AG09319 (cell line): Measurements from ENCODE around the gene USP3.
"Not testable (repeated sequence)": the region's sequence is repeated elsewhere in the genome, so short reads cannot be mapped to it uniquely, and the experiment has no call there.

Experiments
- DNase-seq: peaks from one replicate; pipeline ENCODE4 v3.0.0-alpha.2; 2010; ENCODE audit warnings: low read depth; ENCODE audit errors: extremely low read depth
- TF ChIP-seq, protein P1 (sequence below): IDR thresholded peaks from 2 replicates; pipeline ENCODE4 v1.5.1; 2011; ENCODE audit warnings: low read depth, mild to moderate bottlenecking, inconsistent platforms, low read length, moderate library complexity

USP3 gene

GRCh38 chr15:63530235-63530634 is 25.8 kb downstream of the USP3 start:
- TF ChIP-seq, protein P1, sequence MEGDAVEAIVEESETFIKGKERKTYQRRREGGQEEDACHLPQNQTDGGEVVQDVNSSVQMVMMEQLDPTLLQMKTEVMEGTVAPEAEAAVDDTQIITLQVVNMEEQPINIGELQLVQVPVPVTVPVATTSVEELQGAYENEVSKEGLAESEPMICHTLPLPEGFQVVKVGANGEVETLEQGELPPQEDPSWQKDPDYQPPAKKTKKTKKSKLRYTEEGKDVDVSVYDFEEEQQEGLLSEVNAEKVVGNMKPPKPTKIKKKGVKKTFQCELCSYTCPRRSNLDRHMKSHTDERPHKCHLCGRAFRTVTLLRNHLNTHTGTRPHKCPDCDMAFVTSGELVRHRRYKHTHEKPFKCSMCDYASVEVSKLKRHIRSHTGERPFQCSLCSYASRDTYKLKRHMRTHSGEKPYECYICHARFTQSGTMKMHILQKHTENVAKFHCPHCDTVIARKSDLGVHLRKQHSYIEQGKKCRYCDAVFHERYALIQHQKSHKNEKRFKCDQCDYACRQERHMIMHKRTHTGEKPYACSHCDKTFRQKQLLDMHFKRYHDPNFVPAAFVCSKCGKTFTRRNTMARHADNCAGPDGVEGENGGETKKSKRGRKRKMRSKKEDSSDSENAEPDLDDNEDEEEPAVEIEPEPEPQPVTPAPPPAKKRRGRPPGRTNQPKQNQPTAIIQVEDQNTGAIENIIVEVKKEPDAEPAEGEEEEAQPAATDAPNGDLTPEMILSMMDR: no peak
- DNase-seq: no peak

DNA sequence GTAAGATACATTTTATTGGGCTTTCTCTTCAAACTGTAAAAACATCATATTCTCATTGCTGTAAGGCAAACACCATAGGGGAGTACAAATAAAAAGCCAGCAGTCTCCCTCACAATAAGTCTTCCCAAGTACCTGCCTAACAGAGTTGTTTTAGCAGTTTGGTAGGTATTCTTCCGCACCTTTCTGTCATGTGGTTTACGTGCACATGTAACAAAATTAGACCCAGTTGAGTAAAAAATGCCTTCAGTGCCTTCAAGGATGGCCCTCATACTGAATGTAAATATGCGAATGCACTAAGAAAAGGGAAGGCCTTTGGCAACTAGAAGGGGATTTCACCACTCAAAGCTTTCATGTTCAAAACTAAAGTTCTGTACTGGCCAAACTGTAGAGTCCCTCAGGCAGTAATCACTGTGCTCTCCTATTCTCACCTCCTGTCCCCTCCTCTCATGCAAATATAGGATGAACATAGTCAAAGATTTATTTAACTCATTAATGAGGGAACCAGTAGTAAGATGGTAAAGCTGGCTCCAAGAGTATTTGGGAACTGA is 26.4 kb downstream of the USP3 start:
- TF ChIP-seq, protein P1: no peak
- no peak for DNase-seq

DNA sequence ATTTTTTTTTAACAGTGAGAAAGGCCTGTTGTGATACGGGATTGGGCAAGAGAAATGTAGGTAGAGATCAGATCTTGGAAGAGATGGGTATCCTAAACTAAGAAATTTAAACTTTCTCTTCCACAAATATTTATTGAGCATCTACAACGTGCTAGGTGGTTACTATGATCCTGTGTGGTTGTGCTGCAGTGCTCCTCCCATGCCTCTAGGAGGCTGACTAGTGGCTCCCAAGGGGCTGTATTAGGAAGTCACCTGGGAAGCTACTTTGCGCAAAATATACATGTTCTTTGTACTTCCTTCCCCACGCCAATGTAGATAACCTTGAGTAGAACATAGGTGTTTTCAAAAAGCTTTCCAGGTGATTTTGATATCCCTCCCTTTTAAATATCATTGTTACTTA is 27.2 kb downstream of the USP3 start:
- DNase-seq: no peak
- TF ChIP-seq, protein P1: no peak

- TF ChIP-seq, protein P1: no peak
- DNase-seq: no peak
Observed at GRCh38 chr15:63532307-63532744, 27.9 kb downstream of the USP3 start.

DNA sequence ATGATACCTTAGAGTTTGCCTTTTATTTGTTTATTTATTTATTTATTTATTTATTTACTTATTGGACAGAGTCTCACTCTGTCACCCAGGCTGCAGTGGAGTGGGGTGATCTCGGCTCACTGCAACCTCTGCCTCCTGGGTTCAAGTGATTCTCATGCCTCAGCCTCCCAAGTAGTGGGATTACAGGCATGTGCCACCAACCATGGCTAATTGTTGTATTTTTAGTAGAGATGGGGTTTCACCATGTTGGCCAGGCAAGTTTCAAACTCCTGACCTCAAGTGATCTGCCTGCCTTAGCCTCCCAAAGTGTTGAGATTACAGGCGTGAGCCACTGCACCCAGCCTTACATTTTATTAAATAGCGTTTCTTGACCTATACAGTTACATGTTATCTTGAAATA is 30.5 kb downstream of the USP3 start:
- not testable (repeated sequence) for DNase-seq

- TF ChIP-seq, protein P1: no peak
- DNase-seq: no peak
Observed at GRCh38 chr15:63535689-63536088, 31.3 kb downstream of the USP3 start.

GRCh38 chr15:63538876-63539275 is 34.5 kb downstream of the USP3 start:
- TF ChIP-seq, protein P1: no peak
- DNase-seq: no peak

DNA sequence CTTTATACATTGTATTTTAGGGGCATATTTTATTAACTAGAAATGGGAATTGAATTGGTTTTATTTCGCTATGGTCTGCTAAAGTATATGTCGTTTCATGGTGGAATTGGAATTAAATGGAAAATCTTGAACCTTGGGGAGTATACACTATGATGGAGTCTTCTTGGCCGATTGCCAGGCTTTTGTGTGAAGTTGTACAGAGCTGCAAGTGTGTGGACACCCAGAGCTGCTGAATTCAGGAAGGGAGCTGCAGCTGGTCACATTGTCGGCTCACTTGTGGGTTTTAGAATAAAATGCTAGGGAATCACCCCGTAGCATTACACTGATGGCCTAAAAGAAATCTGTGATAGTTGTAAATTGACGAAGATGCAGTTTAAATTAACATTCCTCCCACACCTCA is 35.1 kb downstream of the USP3 start:
- TF ChIP-seq, protein P1: no peak
- no peak for DNase-seq
